Thyroid gland (tissue), 4 donors: ENCODE results near the gene TRABD2B. TPM values are rescaled to one million over a fixed set of nuclear protein-coding genes. Genes with fewer than 3 reads are reported as not detected.

Experiments
- DNase-seq, 2 donors: peaks; one replicate each; pipeline ENCODE4 v3.0.0-alpha.2; 2019
- H3K27ac ChIP-seq, 3 donors: fragments of 200-600 bp; sonication (generic); 1 replicate in 2 of 3; 2 replicates in 1 of 3; pipeline ENCODE4 v1.5.1; 2016 to 2019; ENCODE audit warnings: mild to moderate bottlenecking in 1 of 3, moderate library complexity in 1 of 3
- H3K27me3 ChIP-seq: fragments of 200-600 bp; sonication (generic); one replicate; pipeline ENCODE4 v1.5.1; 2019
- H3K36me3 ChIP-seq, 2 donors: fragments of 200-600 bp; sonication (generic); one replicate each; pipeline ENCODE4 v1.5.1; 2016 to 2019
- H3K4me1 ChIP-seq, 2 donors: fragments of 200-600 bp; sonication (generic); one replicate each; pipeline ENCODE4 v1.5.1; 2017 to 2019
- H3K4me3 ChIP-seq, 3 donors: fragments of 200-600 bp; sonication (generic); replicated peaks in 1 of 3; 1 replicate in 2 of 3; 2 replicates in 1 of 3; pipeline ENCODE4 v1.5.1; 2016; ENCODE audit warnings: mild to moderate bottlenecking in 1 of 3
- H3K9me3 ChIP-seq: fragments of 200-600 bp; sonication (generic); one replicate; pipeline ENCODE4 v1.5.1; 2017
- POLR2A ChIP-seq, 2 donors: fragments of 450-650 bp; IDR thresholded peaks; one replicate each; pipeline ENCODE4 v1.6.1; 2017; ENCODE audit warnings: antibody characterized with exemption in 2 of 2, mild to moderate bottlenecking in 2 of 2, moderate library complexity in 1 of 2
- WGBS, 2 donors: methylation state at CpG; one replicate each; pipeline ENCODE4 v1.1.5; 2017; 5-methylcytosine and 5-hydroxymethylcytosine counted together
- intact Hi-C: fragments of 100-400 bp; cut with DNase I; formaldehyde crosslinking; loops from one replicate; pipeline ENCODE4 v1.15.1; 2023
- total RNA-seq, 4 donors: library from RNA; depleted of rRNA; stranded (reverse); fragments of >200 nt; gene quantifications; one replicate each; pipeline ENCODE4 v1.2.3, GENCODE V29; 2016
- TF ChIP-seq, protein P1 (sequence below), 6 experiments: fragments of 200-600 bp in 3 of 6; fragments of 450-650 bp in 3 of 6; sonication (generic) in 3 of 6; IDR thresholded peaks; one replicate each; pipeline ENCODE4 v1.5.1; 2016 to 2019; ENCODE audit warnings: antibody characterized with exemption in 6 of 6, mild to moderate bottlenecking in 2 of 6, inconsistent platforms in 1 of 6, moderate library complexity in 1 of 6

The TRABD2B gene
- total RNA-seq, 4 donors from 2014 or later: 0.34 to 1.1 (median 0.63) TPM

DNA sequence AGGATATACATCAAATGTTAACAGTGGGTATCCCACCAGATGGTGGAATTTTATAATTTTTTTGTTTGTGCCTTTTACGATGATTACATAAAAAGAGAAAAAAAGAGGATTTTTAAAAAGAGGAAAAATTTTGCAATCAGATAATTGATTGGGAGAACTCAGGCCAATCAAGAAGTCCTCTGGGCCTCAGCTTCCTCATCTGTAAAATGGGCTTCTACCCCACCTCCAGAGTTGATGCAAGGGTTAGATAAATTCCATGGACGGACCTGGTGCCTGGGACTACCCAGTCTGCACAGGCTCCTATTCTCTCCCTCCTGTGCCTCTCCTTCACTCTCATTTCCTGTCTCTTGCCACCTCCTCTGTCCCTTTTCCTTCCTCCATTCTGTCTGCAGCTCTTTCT is 88.9 kb downstream of the TRABD2B start:
- no peaks in the 10 kb centered on the region for H3K27me3 ChIP-seq
- H3K36me3 ChIP-seq: no peaks in the 10 kb centered on the region
- H3K9me3 ChIP-seq: no peaks in the 10 kb centered on the region
- intact Hi-C loops: no loop called here
- DNase-seq: no peak
- TF ChIP-seq POLR2A (IDR thresholded peaks at IDR 0.05): no peak
- TF ChIP-seq, protein P1, sequence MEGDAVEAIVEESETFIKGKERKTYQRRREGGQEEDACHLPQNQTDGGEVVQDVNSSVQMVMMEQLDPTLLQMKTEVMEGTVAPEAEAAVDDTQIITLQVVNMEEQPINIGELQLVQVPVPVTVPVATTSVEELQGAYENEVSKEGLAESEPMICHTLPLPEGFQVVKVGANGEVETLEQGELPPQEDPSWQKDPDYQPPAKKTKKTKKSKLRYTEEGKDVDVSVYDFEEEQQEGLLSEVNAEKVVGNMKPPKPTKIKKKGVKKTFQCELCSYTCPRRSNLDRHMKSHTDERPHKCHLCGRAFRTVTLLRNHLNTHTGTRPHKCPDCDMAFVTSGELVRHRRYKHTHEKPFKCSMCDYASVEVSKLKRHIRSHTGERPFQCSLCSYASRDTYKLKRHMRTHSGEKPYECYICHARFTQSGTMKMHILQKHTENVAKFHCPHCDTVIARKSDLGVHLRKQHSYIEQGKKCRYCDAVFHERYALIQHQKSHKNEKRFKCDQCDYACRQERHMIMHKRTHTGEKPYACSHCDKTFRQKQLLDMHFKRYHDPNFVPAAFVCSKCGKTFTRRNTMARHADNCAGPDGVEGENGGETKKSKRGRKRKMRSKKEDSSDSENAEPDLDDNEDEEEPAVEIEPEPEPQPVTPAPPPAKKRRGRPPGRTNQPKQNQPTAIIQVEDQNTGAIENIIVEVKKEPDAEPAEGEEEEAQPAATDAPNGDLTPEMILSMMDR (IDR thresholded peaks at IDR 0.05): no peak
- no peak overlapping the region for H3K27ac ChIP-seq
- peaks cover 0 to 8% of the 10 kb centered on the region in 2 donors for H3K4me1 ChIP-seq
- no peak overlapping the region for H3K4me3 ChIP-seq
- 92 to 95% methylated on average over 2 of the region's 2 CpGs for WGBS, 2 donors

- intact Hi-C loops: no loop called here
- H3K4me1 ChIP-seq: peaks cover 0 to 8% of the 10 kb centered on the region in 2 donors
- H3K4me3 ChIP-seq: no peak overlapping the region
- no peaks in the 10 kb centered on the region for H3K27me3 ChIP-seq
- H3K27ac ChIP-seq: no peak overlapping the region
- TF ChIP-seq, protein P1 (IDR thresholded peaks at IDR 0.05): no peak
- TF ChIP-seq POLR2A (IDR thresholded peaks at IDR 0.05): no peak
- no peak for DNase-seq
- 79 to 81% methylated on average over 1 of the region's 1 CpG for whole genome bisulfite sequencing, 2 donors
- H3K9me3 ChIP-seq: no peaks in the 10 kb centered on the region
- H3K36me3 ChIP-seq: no peaks in the 10 kb centered on the region
These were observed 90.0 kb downstream of the TRABD2B start for GRCh38 chr1:47907177-47907528.

GRCh38 chr1:47906527-47907176 is 90.5 kb downstream of the TRABD2B start:
- H3K9me3 ChIP-seq: no peaks in the 10 kb centered on the region
- peaks cover 0 to 8% of the 10 kb centered on the region in 2 donors for H3K4me1 ChIP-seq
- no peaks in the 10 kb centered on the region for H3K27me3 ChIP-seq
- H3K4me3 ChIP-seq: no peak overlapping the region
- intact Hi-C loops: no loop called here
- WGBS, 2 donors: 60 to 70% methylated on average over 5 to 14 of the region's 14 CpGs
- TF ChIP-seq, protein P1 (IDR thresholded peaks at IDR 0.05): no peak
- TF ChIP-seq POLR2A (IDR thresholded peaks at IDR 0.05): no peak
- no peak for DNase-seq
- H3K36me3 ChIP-seq: no peaks in the 10 kb centered on the region
- no peak overlapping the region for H3K27ac ChIP-seq

GRCh38 chr1:47906009-47906432 is 91.2 kb downstream of the TRABD2B start:
- DNase-seq: peak; percentile 21 to 25
- Histone ChIP-seq H3K4me1 (peaks cover 0 to 8% of the 10 kb centered on the region in 2 donors), H3K27me3 (no peaks in the 10 kb centered on the region), H3K36me3 (no peaks in the 10 kb centered on the region), H3K9me3 (no peaks in the 10 kb centered on the region), H3K4me3 (no peak overlapping the region), H3K27ac (no peak overlapping the region)
- 45 to 49% methylated on average over 4 of the region's 4 CpGs for WGBS, 2 donors
- intact Hi-C loops: no loop called here
- TF ChIP-seq, protein P1 (IDR thresholded peaks at IDR 0.05): no peak
- TF ChIP-seq POLR2A (IDR thresholded peaks at IDR 0.05): no peak

- no peak for TF ChIP-seq POLR2A (IDR thresholded peaks at IDR 0.05)
- no peak overlapping the region for H3K4me3 ChIP-seq
- no peak overlapping the region for H3K27ac ChIP-seq
- no peak for DNase-seq
- no peaks in the 10 kb centered on the region for H3K9me3 ChIP-seq
- H3K4me1 ChIP-seq: peaks cover 0 to 8% of the 10 kb centered on the region in 2 donors
- no peaks in the 10 kb centered on the region for H3K27me3 ChIP-seq
- H3K36me3 ChIP-seq: no peaks in the 10 kb centered on the region
- intact Hi-C loops: no loop called here
These were observed 93.5 kb downstream of the TRABD2B start for GRCh38 chr1:47903723-47904122.
